AG04449 (cell line): ENCODE measurements around the gene MDC1.
"Not testable (repeated sequence)": the region's sequence is repeated elsewhere in the genome, so short reads cannot be mapped to it uniquely, and the experiment has no call there.

Experiments used
- CTCF ChIA-PET: fragments of 350-600 bp; formaldehyde crosslinking; extraction: SDS; loops from one replicate; lab custom pipeline; 2021; ENCODE audit warnings: antibody characterized with exemption; lab: Yijun Ruan, JAX
- POLR2A ChIA-PET: fragments of 400-600, 350-600 bp; formaldehyde crosslinking; extraction: SDS; loops from one replicate; lab custom pipeline; 2020; ENCODE audit warnings: antibody characterized with exemption, inconsistent platforms; lab: Yijun Ruan, JAX
- DNase-seq: peaks from one replicate; pipeline ENCODE4 v3.0.0-alpha.2; 2010; ENCODE audit warnings: low read depth, low spot score
- H3K4me3 ChIP-seq: 2 replicates; pipeline ENCODE4 v1.5.1; 2011; ENCODE audit warnings: low read depth, mild to moderate bottlenecking, control low read depth, low read length
- CTCF ChIP-seq: IDR thresholded peaks from one replicate; pipeline ENCODE4 v1.5.1; 2011; ENCODE audit warnings: mild to moderate bottlenecking, moderate library complexity, low read length, control low read depth, inconsistent platforms; ENCODE audit not compliant: insufficient read depth; ENCODE audit errors: missing control alignments

Gene MDC1

GRCh38 chr6:30721198-30722024 lies 4.3 kb upstream of the MDC1 start:
- ChIA-PET POLR2A (interaction anchor here (0.6 to 3.6 kb wide), 24 partner anchors 10 to 161 kb away, joined by 3 to 24 read pairs (median 5); partner anchors contain the start of genes DHX16, FLOT1, IER3 and MRPS18B), CTCF (interaction anchor here (0.6 to 18.8 kb wide), 26 partner anchors 13 to 366 kb away, joined by 3 to 504 read pairs (median 6); partner anchors contain the start of genes DHX16, FLOT1, MRPS18B and NRM)
- no peak for DNase-seq
- H3K4me3 ChIP-seq, result peak overlapping the region; percentile 97
- TF ChIP-seq CTCF, result peak; percentile 57

GRCh38 chr6:30720738-30721197 lies 3.7 kb upstream of the MDC1 start:
- peak overlapping the region; percentile 97 for H3K4me3 ChIP-seq
- no peak for DNase-seq
- no peak for TF ChIP-seq CTCF
- ChIA-PET CTCF (interaction anchor here (0.6 to 18.8 kb wide), 9 partner anchors 13 to 367 kb away, joined by 3 to 504 read pairs (median 12); partner anchors contain the start of genes DHX16 and NRM), POLR2A (interaction anchor here (0.6 to 3.6 kb wide), 12 partner anchors 15 to 106 kb away, joined by 3 to 20 read pairs (median 5); partner anchors contain the start of genes DHX16, FLOT1, MRPS18B and PPP1R10)

GRCh38 chr6:30719791-30720737 lies 3.0 kb upstream of the MDC1 start, which contains the start of gene TUBB:
Gene TUBB, plus strand, starts transcription at chr6:30720352. Its CDS starts 155 bp downstream, at chr6:30720507.
- CTCF ChIA-PET, result interaction anchor here (1.3 to 18.8 kb wide), 3 partner anchors 14 to 43 kb away, joined by 4 to 504 read pairs (median 67); partner anchors contain the start of gene DHX16
- POLR2A ChIA-PET, result interaction anchor here (0.6 to 2.5 kb wide), 8 partner anchors 23 to 105 kb away, joined by 3 to 10 read pairs (median 3); partner anchors contain the start of gene NRM
- peak within 1 kb of the TSS; percentile 97 for H3K4me3 ChIP-seq
- no peak for TF ChIP-seq CTCF
- peak; percentile 86 for DNase-seq

- TF ChIP-seq CTCF, result no peak
- H3K4me3 ChIP-seq, result peak overlapping the region; percentile 58
- ChIA-PET CTCF (interaction anchor here (0.7 to 18.8 kb wide), 6 partner anchors 15 to 195 kb away, joined by 3 to 504 read pairs (median 4); partner anchors contain the start of genes DHX16 and VARS2), POLR2A (interaction anchor here (0.7 to 1.2 kb wide), 4 partner anchors 24 to 33 kb away, joined by 3 to 5 read pairs (median 3); partner anchors contain the start of gene NRM)
- DNase-seq, result no peak
Observed at GRCh38 chr6:30719356-30719755, 2.3 kb upstream of the MDC1 start.

- ChIA-PET CTCF (interaction anchor here (0.6 to 18.8 kb wide), 5 partner anchors 21 to 196 kb away, joined by 3 to 504 read pairs (median 4); partner anchors contain the start of genes DHX16 and VARS2), POLR2A (interaction anchor here (0.6 to 1.5 kb wide), 8 partner anchors 16 to 101 kb away, joined by 3 to 10 read pairs (median 4); partner anchors contain the start of genes IER3, MRPS18B and PPP1R10)
- H3K4me3 ChIP-seq, result peak overlapping the region; percentile 50
- not testable (repeated sequence) for DNase-seq
Observed at GRCh38 chr6:30717845-30718720, 1.0 kb upstream of the MDC1 start.
